ENCODE data around the gene AKIRIN2. TPM values are rescaled to one million over a fixed set of nuclear protein-coding genes. Genes with fewer than 3 reads are reported as not detected.

Gene AKIRIN2
- total and polyA plus RNA-seq, 9 of the 15 experiments (the other 6 are each of a cell fraction or from before 2014, with no cell fraction given): 5.8 to 63.9 (median 28.1) TPM

DNA sequence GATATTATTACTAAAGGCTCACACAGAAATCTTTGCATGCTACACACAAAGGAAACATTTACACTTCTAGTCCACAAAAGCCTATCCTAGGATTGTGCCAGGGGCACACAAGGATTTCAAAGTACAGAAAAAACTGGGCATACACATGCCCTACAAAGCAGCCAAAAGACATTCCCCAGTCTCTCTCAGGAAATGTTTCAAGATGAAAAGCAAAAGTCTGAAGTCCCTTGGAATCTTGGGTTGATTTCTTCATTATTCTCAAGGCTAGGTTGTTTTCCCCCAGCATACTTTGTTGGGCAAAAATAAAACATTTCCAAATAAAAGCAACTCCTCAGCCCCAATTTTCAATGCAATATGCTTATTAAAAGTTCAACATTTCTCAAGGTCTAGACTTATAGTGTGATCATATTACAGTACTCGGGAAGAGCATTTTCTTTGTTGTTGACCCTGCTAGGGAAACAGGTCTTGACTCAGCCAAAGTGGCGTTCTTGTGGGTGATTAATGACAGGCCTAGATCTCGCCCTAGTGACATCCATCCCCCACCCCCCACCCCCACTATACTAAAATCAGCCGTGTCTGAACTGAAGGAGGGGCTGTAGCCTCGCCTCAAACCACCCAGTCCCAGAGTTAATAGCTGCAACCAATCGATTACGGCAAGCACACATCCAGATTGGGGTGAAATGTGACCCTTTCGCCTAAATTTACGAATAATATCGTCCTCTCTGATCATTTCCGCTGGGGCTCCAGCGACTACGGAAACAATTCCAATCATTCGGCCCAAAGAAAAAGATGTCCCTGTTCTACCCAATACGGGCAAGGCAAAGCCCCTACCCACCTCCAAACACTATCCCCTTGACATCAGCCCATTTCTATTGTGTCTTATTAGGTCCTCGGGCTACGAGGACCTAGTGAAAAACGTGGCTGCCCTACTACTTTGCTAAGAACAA is 1.4 kb downstream of the AKIRIN2 start (continued):
- TF ChIP-seq STAT6 (CRISPR knock-in tag; IDR thresholded peaks at IDR 0.05) (no peak), JUN (IDR thresholded peaks at IDR 0.05; ENCODE audit: borderline replicate concordance, low read depth, low read length) (0 out of 2 replicates have a peak, but pooled peaks have one; percentile 17), JUN (CRISPR knock-in tag; IDR thresholded peaks at IDR 0.05; ENCODE audit: borderline replicate concordance) (no peak), BRF1 (IDR thresholded peaks at IDR 0.05; ENCODE audit: borderline replicate concordance, extremely low read depth, insufficient read length) (no peak), MEIS2 (IDR thresholded peaks at IDR 0.05; ENCODE audit: partially characterized antibody) (peak; percentile 99), ZNF592 (IDR thresholded peaks at IDR 0.05) (no peak)
- TF ChIP-seq, protein P1, sequence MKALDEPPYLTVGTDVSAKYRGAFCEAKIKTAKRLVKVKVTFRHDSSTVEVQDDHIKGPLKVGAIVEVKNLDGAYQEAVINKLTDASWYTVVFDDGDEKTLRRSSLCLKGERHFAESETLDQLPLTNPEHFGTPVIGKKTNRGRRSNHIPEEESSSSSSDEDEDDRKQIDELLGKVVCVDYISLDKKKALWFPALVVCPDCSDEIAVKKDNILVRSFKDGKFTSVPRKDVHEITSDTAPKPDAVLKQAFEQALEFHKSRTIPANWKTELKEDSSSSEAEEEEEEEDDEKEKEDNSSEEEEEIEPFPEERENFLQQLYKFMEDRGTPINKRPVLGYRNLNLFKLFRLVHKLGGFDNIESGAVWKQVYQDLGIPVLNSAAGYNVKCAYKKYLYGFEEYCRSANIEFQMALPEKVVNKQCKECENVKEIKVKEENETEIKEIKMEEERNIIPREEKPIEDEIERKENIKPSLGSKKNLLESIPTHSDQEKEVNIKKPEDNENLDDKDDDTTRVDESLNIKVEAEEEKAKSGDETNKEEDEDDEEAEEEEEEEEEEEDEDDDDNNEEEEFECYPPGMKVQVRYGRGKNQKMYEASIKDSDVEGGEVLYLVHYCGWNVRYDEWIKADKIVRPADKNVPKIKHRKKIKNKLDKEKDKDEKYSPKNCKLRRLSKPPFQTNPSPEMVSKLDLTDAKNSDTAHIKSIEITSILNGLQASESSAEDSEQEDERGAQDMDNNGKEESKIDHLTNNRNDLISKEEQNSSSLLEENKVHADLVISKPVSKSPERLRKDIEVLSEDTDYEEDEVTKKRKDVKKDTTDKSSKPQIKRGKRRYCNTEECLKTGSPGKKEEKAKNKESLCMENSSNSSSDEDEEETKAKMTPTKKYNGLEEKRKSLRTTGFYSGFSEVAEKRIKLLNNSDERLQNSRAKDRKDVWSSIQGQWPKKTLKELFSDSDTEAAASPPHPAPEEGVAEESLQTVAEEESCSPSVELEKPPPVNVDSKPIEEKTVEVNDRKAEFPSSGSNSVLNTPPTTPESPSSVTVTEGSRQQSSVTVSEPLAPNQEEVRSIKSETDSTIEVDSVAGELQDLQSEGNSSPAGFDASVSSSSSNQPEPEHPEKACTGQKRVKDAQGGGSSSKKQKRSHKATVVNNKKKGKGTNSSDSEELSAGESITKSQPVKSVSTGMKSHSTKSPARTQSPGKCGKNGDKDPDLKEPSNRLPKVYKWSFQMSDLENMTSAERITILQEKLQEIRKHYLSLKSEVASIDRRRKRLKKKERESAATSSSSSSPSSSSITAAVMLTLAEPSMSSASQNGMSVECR (CRISPR knock-in tag; IDR thresholded peaks at IDR 0.05): peak; percentile 7; the same call in 1 of the 2 replicates
- TF ChIP-seq, protein P2, sequence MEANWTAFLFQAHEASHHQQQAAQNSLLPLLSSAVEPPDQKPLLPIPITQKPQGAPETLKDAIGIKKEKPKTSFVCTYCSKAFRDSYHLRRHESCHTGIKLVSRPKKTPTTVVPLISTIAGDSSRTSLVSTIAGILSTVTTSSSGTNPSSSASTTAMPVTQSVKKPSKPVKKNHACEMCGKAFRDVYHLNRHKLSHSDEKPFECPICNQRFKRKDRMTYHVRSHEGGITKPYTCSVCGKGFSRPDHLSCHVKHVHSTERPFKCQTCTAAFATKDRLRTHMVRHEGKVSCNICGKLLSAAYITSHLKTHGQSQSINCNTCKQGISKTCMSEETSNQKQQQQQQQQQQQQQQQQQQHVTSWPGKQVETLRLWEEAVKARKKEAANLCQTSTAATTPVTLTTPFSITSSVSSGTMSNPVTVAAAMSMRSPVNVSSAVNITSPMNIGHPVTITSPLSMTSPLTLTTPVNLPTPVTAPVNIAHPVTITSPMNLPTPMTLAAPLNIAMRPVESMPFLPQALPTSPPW (CRISPR knock-in tag; IDR thresholded peaks at IDR 0.05): peak; percentile 83
